H1 (cell line): ENCODE measurements around the gene SELENOV. TPM values are rescaled to one million over a fixed set of nuclear protein-coding genes. Genes with fewer than 3 reads are reported as not detected.

Experiments
- polyA plus RNA-seq, 7 experiments: library from polyadenylated mRNA; depleted of rRNA in 3 of 7; stranded (reverse) in 5 of 7; unstranded in 2 of 7; fragments of >200 nt in 5 of 7; fragments of 200-250 nt in 2 of 7; gene quantifications; 1 replicate in 5 of 7; 2 replicates in 1 of 7; 4 replicates in 1 of 7; pipeline versions ENCODE4 v1.2.1 to v1.2.3, GENCODE V29; 2011 to 2013; ENCODE audit warnings: missing spikeins in 2 of 7, mixed read lengths in 2 of 7
- total RNA-seq: library from RNA; stranded (reverse); fragmentation: NEBNext Ultra II Directional; extraction: Animal tissue kit (Norgen Biotek cat#: 25700); gene quantifications from 2 replicates; pipeline ENCODE4 v1.2.1, GENCODE V29; 2021
- TF ChIP-seq, protein P1 (sequence below): fragments of 300-600 bp; sonication (generic); IDR thresholded peaks from 2 replicates; pipeline ENCODE4 v1.7.1; 2012; ENCODE audit warnings: low read length, moderate library complexity, mild to moderate bottlenecking, inconsistent platforms; ENCODE audit not compliant: insufficient replicate concordance

Gene SELENOV
- total and polyA plus RNA-seq, 2 of the 8 experiments (the other 6 are each of a cell fraction or from before 2014, with no cell fraction given), result 8.4 to 10.7 TPM

DNA sequence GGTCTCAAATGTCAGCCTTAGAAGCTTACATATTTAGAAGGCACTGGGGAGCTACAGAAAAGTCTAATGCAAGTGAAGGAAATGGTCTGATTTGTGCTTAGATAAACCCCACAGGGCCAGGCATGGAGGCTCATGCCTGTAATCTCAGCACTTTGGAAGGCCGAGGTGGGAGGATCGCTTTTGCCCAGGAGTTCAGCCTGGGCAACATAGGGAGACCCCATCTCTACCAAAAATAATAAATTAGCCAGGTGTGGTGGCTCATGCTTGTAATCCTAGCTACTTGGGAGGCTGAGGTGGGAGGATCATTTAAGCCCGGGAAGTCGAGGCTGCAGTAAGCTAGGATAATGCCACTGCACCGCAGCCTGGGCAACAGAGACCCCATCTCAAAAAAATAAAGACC lies 18.9 kb upstream of the SELENOV start (continued):
- TF ChIP-seq, protein P1, sequence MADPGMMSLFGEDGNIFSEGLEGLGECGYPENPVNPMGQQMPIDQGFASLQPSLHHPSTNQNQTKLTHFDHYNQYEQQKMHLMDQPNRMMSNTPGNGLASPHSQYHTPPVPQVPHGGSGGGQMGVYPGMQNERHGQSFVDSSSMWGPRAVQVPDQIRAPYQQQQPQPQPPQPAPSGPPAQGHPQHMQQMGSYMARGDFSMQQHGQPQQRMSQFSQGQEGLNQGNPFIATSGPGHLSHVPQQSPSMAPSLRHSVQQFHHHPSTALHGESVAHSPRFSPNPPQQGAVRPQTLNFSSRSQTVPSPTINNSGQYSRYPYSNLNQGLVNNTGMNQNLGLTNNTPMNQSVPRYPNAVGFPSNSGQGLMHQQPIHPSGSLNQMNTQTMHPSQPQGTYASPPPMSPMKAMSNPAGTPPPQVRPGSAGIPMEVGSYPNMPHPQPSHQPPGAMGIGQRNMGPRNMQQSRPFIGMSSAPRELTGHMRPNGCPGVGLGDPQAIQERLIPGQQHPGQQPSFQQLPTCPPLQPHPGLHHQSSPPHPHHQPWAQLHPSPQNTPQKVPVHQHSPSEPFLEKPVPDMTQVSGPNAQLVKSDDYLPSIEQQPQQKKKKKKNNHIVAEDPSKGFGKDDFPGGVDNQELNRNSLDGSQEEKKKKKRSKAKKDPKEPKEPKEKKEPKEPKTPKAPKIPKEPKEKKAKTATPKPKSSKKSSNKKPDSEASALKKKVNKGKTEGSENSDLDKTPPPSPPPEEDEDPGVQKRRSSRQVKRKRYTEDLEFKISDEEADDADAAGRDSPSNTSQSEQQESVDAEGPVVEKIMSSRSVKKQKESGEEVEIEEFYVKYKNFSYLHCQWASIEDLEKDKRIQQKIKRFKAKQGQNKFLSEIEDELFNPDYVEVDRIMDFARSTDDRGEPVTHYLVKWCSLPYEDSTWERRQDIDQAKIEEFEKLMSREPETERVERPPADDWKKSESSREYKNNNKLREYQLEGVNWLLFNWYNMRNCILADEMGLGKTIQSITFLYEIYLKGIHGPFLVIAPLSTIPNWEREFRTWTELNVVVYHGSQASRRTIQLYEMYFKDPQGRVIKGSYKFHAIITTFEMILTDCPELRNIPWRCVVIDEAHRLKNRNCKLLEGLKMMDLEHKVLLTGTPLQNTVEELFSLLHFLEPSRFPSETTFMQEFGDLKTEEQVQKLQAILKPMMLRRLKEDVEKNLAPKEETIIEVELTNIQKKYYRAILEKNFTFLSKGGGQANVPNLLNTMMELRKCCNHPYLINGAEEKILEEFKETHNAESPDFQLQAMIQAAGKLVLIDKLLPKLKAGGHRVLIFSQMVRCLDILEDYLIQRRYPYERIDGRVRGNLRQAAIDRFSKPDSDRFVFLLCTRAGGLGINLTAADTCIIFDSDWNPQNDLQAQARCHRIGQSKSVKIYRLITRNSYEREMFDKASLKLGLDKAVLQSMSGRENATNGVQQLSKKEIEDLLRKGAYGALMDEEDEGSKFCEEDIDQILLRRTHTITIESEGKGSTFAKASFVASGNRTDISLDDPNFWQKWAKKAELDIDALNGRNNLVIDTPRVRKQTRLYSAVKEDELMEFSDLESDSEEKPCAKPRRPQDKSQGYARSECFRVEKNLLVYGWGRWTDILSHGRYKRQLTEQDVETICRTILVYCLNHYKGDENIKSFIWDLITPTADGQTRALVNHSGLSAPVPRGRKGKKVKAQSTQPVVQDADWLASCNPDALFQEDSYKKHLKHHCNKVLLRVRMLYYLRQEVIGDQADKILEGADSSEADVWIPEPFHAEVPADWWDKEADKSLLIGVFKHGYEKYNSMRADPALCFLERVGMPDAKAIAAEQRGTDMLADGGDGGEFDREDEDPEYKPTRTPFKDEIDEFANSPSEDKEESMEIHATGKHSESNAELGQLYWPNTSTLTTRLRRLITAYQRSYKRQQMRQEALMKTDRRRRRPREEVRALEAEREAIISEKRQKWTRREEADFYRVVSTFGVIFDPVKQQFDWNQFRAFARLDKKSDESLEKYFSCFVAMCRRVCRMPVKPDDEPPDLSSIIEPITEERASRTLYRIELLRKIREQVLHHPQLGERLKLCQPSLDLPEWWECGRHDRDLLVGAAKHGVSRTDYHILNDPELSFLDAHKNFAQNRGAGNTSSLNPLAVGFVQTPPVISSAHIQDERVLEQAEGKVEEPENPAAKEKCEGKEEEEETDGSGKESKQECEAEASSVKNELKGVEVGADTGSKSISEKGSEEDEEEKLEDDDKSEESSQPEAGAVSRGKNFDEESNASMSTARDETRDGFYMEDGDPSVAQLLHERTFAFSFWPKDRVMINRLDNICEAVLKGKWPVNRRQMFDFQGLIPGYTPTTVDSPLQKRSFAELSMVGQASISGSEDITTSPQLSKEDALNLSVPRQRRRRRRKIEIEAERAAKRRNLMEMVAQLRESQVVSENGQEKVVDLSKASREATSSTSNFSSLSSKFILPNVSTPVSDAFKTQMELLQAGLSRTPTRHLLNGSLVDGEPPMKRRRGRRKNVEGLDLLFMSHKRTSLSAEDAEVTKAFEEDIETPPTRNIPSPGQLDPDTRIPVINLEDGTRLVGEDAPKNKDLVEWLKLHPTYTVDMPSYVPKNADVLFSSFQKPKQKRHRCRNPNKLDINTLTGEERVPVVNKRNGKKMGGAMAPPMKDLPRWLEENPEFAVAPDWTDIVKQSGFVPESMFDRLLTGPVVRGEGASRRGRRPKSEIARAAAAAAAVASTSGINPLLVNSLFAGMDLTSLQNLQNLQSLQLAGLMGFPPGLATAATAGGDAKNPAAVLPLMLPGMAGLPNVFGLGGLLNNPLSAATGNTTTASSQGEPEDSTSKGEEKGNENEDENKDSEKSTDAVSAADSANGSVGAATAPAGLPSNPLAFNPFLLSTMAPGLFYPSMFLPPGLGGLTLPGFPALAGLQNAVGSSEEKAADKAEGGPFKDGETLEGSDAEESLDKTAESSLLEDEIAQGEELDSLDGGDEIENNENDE, result no peak
